Suprapubic skin (tissue), 4 donors: Measurements from ENCODE around the gene DCTN5. TPM values are rescaled to one million over a fixed set of nuclear protein-coding genes. Genes with fewer than 3 reads are reported as not detected.

Source experiments
- DNase-seq, 2 donors: peaks; one replicate each; pipeline ENCODE4 v3.0.0-alpha.2; 2019; ENCODE audit warnings: low spot score in 2 of 2
- H3K27ac ChIP-seq: fragments of 200-600 bp; sonication (generic); one replicate; pipeline ENCODE4 v1.5.1; 2019
- H3K27me3 ChIP-seq: fragments of 200-600 bp; sonication (generic); one replicate; pipeline ENCODE4 v1.5.1; 2019
- H3K36me3 ChIP-seq: fragments of 200-600 bp; sonication (generic); one replicate; pipeline ENCODE4 v1.5.1; 2019
- H3K4me1 ChIP-seq: fragments of 200-600 bp; sonication (generic); one replicate; pipeline ENCODE4 v1.5.1; 2019
- H3K4me3 ChIP-seq: fragments of 200-600 bp; sonication (generic); one replicate; pipeline ENCODE4 v1.5.1; 2019; ENCODE audit warnings: mild to moderate bottlenecking
- H3K9me3 ChIP-seq: fragments of 200-600 bp; sonication (generic); one replicate; pipeline ENCODE4 v1.5.1; 2019
- EP300 ChIP-seq: sonication (generic); formaldehyde crosslinking; IDR thresholded peaks from one replicate; pipeline ENCODE4 v1.6.1; 2017; ENCODE audit warnings: antibody characterized with exemption
- POLR2A ChIP-seq, 2 donors: fragments of 450-650 bp; IDR thresholded peaks; one replicate each; pipeline ENCODE4 v1.6.1; 2017; ENCODE audit warnings: antibody characterized with exemption in 2 of 2, mild to moderate bottlenecking in 2 of 2, moderate library complexity in 2 of 2
- POLR2AphosphoS5 ChIP-seq, 3 donors: sonication (generic); formaldehyde crosslinking; IDR thresholded peaks; one replicate each; pipeline ENCODE4 v1.6.1; 2017; ENCODE audit warnings: antibody characterized with exemption in 3 of 3
- WGBS: methylation state at CpG from one replicate; pipeline ENCODE4 v1.1.5; 2018; 5-methylcytosine and 5-hydroxymethylcytosine counted together
- total RNA-seq, 4 donors: library from RNA; depleted of rRNA; stranded (reverse); fragments of >200 nt; gene quantifications; one replicate each; pipeline ENCODE4 v1.1.0, GENCODE V29; 2016
- TF ChIP-seq, protein P1 (sequence below), 2 donors: fragments of 200-600 bp in 1 of 2; fragments of 450-650 bp in 1 of 2; sonication (generic) in 1 of 2; IDR thresholded peaks; one replicate each; pipeline ENCODE4 v1.5.1; 2016 to 2019; ENCODE audit warnings: antibody characterized with exemption in 2 of 2, mild to moderate bottlenecking in 1 of 2, moderate library complexity in 1 of 2

DCTN5 gene
- total RNA-seq, 4 donors from 2014 or later: 45.8 to 52.0 (median 48.8) TPM

DNA sequence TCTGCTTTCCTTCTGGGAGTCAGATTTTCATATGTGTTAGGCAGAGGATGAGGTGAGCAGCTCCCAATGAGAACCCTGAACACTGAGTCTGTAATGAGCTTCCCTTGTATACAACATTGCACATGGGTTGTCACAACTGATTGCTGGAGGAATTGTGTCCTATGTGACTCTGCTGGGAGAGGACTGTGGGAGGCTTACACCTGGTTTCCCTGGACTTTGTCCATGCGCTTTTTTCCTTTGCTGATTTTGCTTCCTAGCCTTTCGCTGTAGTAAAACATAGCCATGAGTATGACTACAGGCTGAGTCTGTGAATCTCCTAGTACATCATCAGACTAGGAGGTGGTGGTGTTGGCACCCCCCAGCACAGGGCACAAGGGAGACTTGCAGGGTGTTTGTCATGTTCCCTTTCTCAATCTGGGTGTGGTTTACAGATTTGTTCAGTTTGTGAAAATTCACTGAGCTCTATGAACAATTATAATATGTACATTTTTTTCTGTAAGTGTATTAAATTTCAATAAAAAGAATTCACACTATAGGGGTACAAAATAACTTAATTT, 35.7 kb downstream of the DCTN5 start:
- H3K4me1 ChIP-seq: peaks cover 18% of the 10 kb centered on the region
- WGBS: 85% methylated on average over 2 of the region's 2 CpGs
- no peaks in the 10 kb centered on the region for H3K36me3 ChIP-seq
- H3K9me3 ChIP-seq: no peaks in the 10 kb centered on the region
- H3K27me3 ChIP-seq: no peaks in the 10 kb centered on the region
- DNase-seq: no peak
- TF ChIP-seq, protein P1, sequence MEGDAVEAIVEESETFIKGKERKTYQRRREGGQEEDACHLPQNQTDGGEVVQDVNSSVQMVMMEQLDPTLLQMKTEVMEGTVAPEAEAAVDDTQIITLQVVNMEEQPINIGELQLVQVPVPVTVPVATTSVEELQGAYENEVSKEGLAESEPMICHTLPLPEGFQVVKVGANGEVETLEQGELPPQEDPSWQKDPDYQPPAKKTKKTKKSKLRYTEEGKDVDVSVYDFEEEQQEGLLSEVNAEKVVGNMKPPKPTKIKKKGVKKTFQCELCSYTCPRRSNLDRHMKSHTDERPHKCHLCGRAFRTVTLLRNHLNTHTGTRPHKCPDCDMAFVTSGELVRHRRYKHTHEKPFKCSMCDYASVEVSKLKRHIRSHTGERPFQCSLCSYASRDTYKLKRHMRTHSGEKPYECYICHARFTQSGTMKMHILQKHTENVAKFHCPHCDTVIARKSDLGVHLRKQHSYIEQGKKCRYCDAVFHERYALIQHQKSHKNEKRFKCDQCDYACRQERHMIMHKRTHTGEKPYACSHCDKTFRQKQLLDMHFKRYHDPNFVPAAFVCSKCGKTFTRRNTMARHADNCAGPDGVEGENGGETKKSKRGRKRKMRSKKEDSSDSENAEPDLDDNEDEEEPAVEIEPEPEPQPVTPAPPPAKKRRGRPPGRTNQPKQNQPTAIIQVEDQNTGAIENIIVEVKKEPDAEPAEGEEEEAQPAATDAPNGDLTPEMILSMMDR (IDR thresholded peaks at IDR 0.05): no peak
- TF ChIP-seq POLR2A (IDR thresholded peaks at IDR 0.05): no peak
- no peak for TF ChIP-seq EP300
- no peak for TF ChIP-seq POLR2AphosphoS5 (IDR thresholded peaks at IDR 0.05)
- H3K27ac ChIP-seq: no peak overlapping the region
- H3K4me3 ChIP-seq: no peak overlapping the region

DNA sequence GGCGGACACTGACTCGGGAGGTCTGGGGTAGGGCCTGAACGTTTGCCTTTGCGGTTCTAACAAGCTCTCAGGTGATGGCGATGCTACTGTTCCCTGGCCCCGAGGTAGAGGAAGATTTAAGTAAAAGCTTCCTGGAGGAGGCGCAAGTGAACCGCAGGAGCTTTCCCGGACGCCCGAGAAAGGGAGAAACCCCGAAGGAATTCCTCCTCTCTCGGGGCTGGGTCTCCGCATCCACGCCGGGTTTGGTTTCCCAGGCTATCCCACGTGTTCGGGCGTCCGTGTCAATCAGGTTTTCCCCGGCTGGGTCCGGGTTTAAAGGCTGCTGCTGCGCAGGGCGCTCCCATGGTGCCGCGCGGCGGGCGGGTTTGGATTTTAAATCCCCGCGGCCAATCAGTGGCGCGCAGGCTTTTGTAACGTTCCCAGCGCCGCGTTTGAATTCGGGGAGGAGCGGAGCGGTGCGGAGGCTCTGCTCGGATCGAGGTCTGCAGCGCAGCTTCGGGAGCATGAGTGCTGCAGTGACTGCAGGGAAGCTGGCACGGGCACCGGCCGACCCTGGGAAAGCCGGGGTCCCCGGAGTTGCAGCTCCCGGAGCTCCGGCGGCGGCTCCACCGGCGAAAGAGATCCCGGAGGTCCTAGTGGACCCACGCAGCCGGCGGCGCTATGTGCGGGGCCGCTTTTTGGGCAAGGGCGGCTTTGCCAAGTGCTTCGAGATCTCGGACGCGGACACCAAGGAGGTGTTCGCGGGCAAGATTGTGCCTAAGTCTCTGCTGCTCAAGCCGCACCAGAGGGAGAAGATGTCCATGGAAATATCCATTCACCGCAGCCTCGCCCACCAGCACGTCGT, 37.4 kb downstream of the DCTN5 start, which contains the start of gene PLK1:
PLK1 (plus strand) TSS at position 460 of the 844 bp plus-strand sequence; CDS start at position 504, 44 bp downstream.
- no peaks in the 10 kb centered on the region for H3K27me3 ChIP-seq
- WGBS: 2% methylated on average over 27 of the region's 75 CpGs
- DNase-seq: peak in 1 of 2 donors; percentile 70
- peak within 1 kb of the TSS; percentile 56 for H3K4me3 ChIP-seq
- H3K4me1 ChIP-seq: peaks cover 18% of the 10 kb centered on the region
- H3K36me3 ChIP-seq: peaks cover 4% of the 10 kb centered on the region
- H3K27ac ChIP-seq: no peak within 1 kb of the TSS
- TF ChIP-seq, protein P1 (IDR thresholded peaks at IDR 0.05): no peak
- no peak for TF ChIP-seq EP300
- no peak for TF ChIP-seq POLR2AphosphoS5 (IDR thresholded peaks at IDR 0.05)
- no peak for TF ChIP-seq POLR2A (IDR thresholded peaks at IDR 0.05)
- no peaks in the 10 kb centered on the region for H3K9me3 ChIP-seq

DNA sequence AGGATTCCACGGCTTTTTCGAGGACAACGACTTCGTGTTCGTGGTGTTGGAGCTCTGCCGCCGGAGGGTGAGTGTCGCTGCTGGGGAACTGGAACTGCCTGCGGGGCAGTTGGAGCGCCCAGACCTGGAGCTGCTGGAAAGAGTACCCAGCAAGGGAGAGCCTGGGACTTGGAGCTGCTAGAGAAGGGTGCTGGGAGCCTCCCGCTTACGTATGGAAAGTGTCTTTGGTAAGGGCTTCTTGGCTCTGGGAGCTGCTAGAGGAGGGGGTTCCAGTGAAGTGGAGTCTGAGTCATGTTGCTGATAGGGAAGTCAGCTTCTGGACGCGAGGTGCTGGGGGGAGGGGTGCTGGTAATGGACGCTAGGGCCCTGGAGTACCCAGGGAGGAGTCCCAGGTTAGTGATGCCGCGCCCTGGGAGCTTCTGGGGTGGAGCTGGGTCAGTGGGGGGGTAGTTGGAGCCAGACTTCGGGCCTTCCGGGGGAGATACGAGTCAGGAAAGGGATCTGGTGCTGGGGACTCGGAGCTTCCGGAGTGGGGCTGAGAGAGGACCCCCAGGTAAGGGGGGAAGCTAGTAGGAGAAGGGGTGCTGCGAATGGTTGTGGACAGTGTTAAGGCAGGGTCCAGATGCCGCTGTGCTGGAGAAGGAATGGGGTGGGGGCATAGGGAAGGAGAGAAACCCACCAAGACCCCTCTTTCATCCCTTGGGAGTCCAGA, 38.2 kb downstream of the DCTN5 start:
- no peak overlapping the region for H3K27ac ChIP-seq
- peaks cover 18% of the 10 kb centered on the region for H3K4me1 ChIP-seq
- no peaks in the 10 kb centered on the region for H3K27me3 ChIP-seq
- peaks cover 10% of the 10 kb centered on the region for H3K36me3 ChIP-seq
- no peak for DNase-seq
- 15% methylated on average over 24 of the region's 24 CpGs for WGBS
- peak overlapping the region; percentile 56 for H3K4me3 ChIP-seq
- TF ChIP-seq, protein P1 (IDR thresholded peaks at IDR 0.05): no peak
- no peak for TF ChIP-seq POLR2A (IDR thresholded peaks at IDR 0.05)
- no peak for TF ChIP-seq POLR2AphosphoS5 (IDR thresholded peaks at IDR 0.05)
- no peak for TF ChIP-seq EP300
- no peaks in the 10 kb centered on the region for H3K9me3 ChIP-seq

DNA sequence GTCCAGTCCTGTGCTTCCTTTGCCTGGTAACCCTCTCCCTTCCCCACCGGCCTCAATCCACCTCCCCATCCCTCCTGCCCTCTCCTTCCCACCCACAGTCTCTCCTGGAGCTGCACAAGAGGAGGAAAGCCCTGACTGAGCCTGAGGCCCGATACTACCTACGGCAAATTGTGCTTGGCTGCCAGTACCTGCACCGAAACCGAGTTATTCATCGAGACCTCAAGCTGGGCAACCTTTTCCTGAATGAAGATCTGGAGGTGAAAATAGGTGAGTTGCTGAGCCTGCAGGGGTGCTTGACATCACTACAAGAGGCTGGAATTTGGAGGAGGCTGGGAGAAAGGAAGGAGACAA, 38.7 kb downstream of the DCTN5 start:
- Histone ChIP-seq H3K36me3 (peaks cover 10% of the 10 kb centered on the region), H3K4me1 (peaks cover 18% of the 10 kb centered on the region), H3K9me3 (no peaks in the 10 kb centered on the region), H3K27ac (no peak overlapping the region), H3K4me3 (no peak overlapping the region), H3K27me3 (no peaks in the 10 kb centered on the region)
- 47% methylated on average over 6 of the region's 6 CpGs for WGBS
- TF ChIP-seq EP300 (no peak), POLR2AphosphoS5 (IDR thresholded peaks at IDR 0.05) (no peak), POLR2A (IDR thresholded peaks at IDR 0.05) (no peak)
- TF ChIP-seq, protein P1 (IDR thresholded peaks at IDR 0.05): no peak
- no peak for DNase-seq

DNA sequence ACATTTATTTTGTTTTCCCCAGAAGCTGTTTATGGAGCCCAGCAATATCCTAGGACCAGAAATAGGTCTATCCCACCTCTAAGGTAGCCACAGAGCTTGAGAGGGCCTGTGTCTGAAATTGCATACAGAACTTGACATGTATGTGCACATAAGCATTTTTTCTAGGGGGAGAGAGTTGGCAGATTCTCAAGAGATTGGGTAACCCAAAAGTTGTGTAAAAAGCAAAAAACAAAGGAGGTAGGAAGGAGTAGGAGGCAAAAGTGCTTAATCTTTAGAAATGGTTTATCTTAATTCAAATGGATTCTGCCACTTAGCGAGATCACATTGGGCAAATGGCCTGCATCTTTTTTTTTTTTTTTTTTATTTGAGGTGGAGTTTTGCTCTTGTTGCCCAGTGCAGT, 40.9 kb downstream of the DCTN5 start:
- DNase-seq: no peak
- 97% methylated on average over 1 of the region's 1 CpG for WGBS
- H3K4me3 ChIP-seq: no peak overlapping the region
- peaks cover 13% of the 10 kb centered on the region for H3K36me3 ChIP-seq
- TF ChIP-seq, protein P1 (IDR thresholded peaks at IDR 0.05): no peak
- TF ChIP-seq POLR2A (IDR thresholded peaks at IDR 0.05) (no peak), EP300 (no peak), POLR2AphosphoS5 (IDR thresholded peaks at IDR 0.05) (no peak)
- H3K9me3 ChIP-seq: no peaks in the 10 kb centered on the region
- H3K4me1 ChIP-seq: peaks cover 18% of the 10 kb centered on the region
- H3K27me3 ChIP-seq: no peaks in the 10 kb centered on the region
- H3K27ac ChIP-seq: no peak overlapping the region
